Spleen (tissue), 7 donors: ENCODE data around the gene STAU1.

Source experiments
- CTCF ChIP-seq, 11 experiments: fragments of 200-600 bp in 7 of 11; fragments of 450-650 bp in 4 of 11; sonication (generic) in 4 of 11; IDR thresholded peaks in 8 of 11; conservative IDR thresholded peaks in 3 of 11; 1 replicate in 7 of 11; 2 replicates in 4 of 11; pipeline versions ENCODE4 v1.4.0 to v1.8.0; 2016 to 2021; ENCODE audit warnings: antibody characterized with exemption in 11 of 11, inconsistent platforms in 4 of 11, mild to moderate bottlenecking in 1 of 11
- POLR2A ChIP-seq, 3 donors: fragments of 450-650 bp; IDR thresholded peaks; one replicate each; pipeline ENCODE4 v1.5.1; 2017; ENCODE audit warnings: antibody characterized with exemption in 3 of 3, mild to moderate bottlenecking in 1 of 3
- POLR2AphosphoS5 ChIP-seq, 3 donors: sonication (generic); formaldehyde crosslinking; IDR thresholded peaks; one replicate each; pipeline ENCODE4 v1.5.1; 2017; ENCODE audit warnings: antibody characterized with exemption in 3 of 3
- donor health status: DM: no; HTN: no; CAD: no; lungs with moderate emphysema.
- donor health status: DM: no; HTN: no; CAD: no.
- donor health status: DM: no; HTN: no; CAD: no.

- TF ChIP-seq CTCF (IDR thresholded peaks at IDR 0.05 in 8 of 11, conservative IDR thresholded peaks at IDR 0.05 in 3 of 11) (no peak), POLR2A (IDR thresholded peaks at IDR 0.05) (no peak), POLR2AphosphoS5 (IDR thresholded peaks at IDR 0.05) (no peak)
Observed at GRCh38 chr20:49100972-49101371, 87.2 kb downstream of the STAU1 start.
